ENCODE data around the gene IMPACT. TPM values are rescaled to one million over a fixed set of nuclear protein-coding genes. Genes with fewer than 3 reads are reported as not detected.

Gene IMPACT
- total RNA-seq, 1 experiment from 2014 or later: 36.2 TPM

- intact Hi-C loops (cut with micrococcal nuclease; ENCODE audit: unreplicated experiment): no loop called here
- peaks cover 15% of the 10 kb centered on the region for H3K4me1 ChIP-seq (ENCODE audit: control insufficient read depth, insufficient read depth, low read length)
These were observed 31.2 kb upstream of the IMPACT start for GRCh38 chr18:24395049-24395795.

GRCh38 chr18:24396082-24396633 lies 30.3 kb upstream of the IMPACT start:
- intact Hi-C loops (cut with micrococcal nuclease; ENCODE audit: unreplicated experiment): no loop called here
- TSS peak; percentile 75 for BruUV-seq (replicated peaks)
- no peaks in the 10 kb centered on the region for H3K27me3 ChIP-seq (ENCODE audit: control insufficient read depth, insufficient read depth, low read length)
- CTCF ChIA-PET: no interaction called here
- peaks cover 15% of the 10 kb centered on the region for H3K4me1 ChIP-seq (ENCODE audit: control insufficient read depth, insufficient read depth, low read length)
- DNase-seq (ENCODE audit: low read depth, low spot score) (no peak), ATAC-seq (no peak)
- no peaks in the 10 kb centered on the region for H3K36me3 ChIP-seq (ENCODE audit: control insufficient read depth, insufficient read depth, low read length)
- in situ Hi-C loops (cut with HindIII; ENCODE audit: low pct_unique_long_range_greater_than_20kb, low sequenced_read_pairs): no loop called here
- peak overlapping the region; percentile 87 for H3K27ac ChIP-seq (ENCODE audit: low read length)
- POLR2A ChIA-PET: interaction anchor here (0.7 kb wide), 1 partner anchor 18 kb away, joined by 8 read pairs; no protein-coding TSS in a partner anchor
- no peaks in the 10 kb centered on the region for H3K9me3 ChIP-seq (ENCODE audit: control insufficient read depth, insufficient read depth, low read depth, low read length)
- H3K4me3 ChIP-seq (ENCODE audit: low read depth in 2 of 2, low read length in 2 of 2): peak overlapping the region; percentile 74 to 79
- no peak for TF ChIP-seq SIN3A (IDR thresholded peaks at IDR 0.05; ENCODE audit: borderline replicate concordance, insufficient read depth, low read depth, low read length)
- no peak for TF ChIP-seq TCF7L2 (IDR thresholded peaks at IDR 0.05; ENCODE audit: low read depth, low read length)
- no peak for TF ChIP-seq CTCF (IDR thresholded peaks at IDR 0.05)
- TF ChIP-seq REST (IDR thresholded peaks at IDR 0.05; ENCODE audit: insufficient read depth in 1 of 2, low read depth in 2 of 2, low read length in 1 of 2): no peak

More at GRCh38 chr18:24395049-24395795, 31.2 kb upstream of the IMPACT start:
- no peak for DNase-seq (ENCODE audit: low read depth, low spot score)
- BruUV-seq (replicated peaks): no TSS peak
- Histone ChIP-seq H3K27ac (ENCODE audit: low read length) (no peak overlapping the region), H3K27me3 (ENCODE audit: control insufficient read depth, insufficient read depth, low read length) (no peaks in the 10 kb centered on the region), H3K9me3 (ENCODE audit: control insufficient read depth, insufficient read depth, low read depth, low read length) (no peaks in the 10 kb centered on the region), H3K4me3 (ENCODE audit: low read depth in 2 of 2, low read length in 2 of 2) (no peak overlapping the region), H3K36me3 (ENCODE audit: control insufficient read depth, insufficient read depth, low read length) (no peaks in the 10 kb centered on the region)
- ChIA-PET POLR2A (interaction anchor here (0.5 to 0.7 kb wide), 3 partner anchors 19 to 225 kb away, joined by 3 to 8 read pairs (median 8); no protein-coding TSS in a partner anchor), CTCF (no interaction called here)
- no peak for ATAC-seq
- in situ Hi-C loops (cut with HindIII; ENCODE audit: low pct_unique_long_range_greater_than_20kb, low sequenced_read_pairs): no loop called here
- TF ChIP-seq TCF7L2 (IDR thresholded peaks at IDR 0.05; ENCODE audit: low read depth, low read length) (no peak), CTCF (IDR thresholded peaks at IDR 0.05) (no peak), POLR2AphosphoS5 (IDR thresholded peaks at IDR 0.05; ENCODE audit: low read depth, low read length) (no peak), SIN3A (IDR thresholded peaks at IDR 0.05; ENCODE audit: borderline replicate concordance, insufficient read depth, low read depth, low read length) (no peak), REST (IDR thresholded peaks at IDR 0.05; ENCODE audit: insufficient read depth in 1 of 2, low read depth in 2 of 2, low read length in 1 of 2) (no peak)

Data from Panc1 (cell line).